Activated CD4-positive, alpha-beta T cell treated with anti-CD3 and anti-CD28 coated beads, Interleukin-2, amount 10 ng/mL, durations not matched to agents 7 days and 5 days (primary cell): ENCODE data around the gene MAP3K9. TPM values are rescaled to one million over a fixed set of nuclear protein-coding genes. Genes with fewer than 3 reads are reported as not detected.

Experiments
- CTCF ChIA-PET: fragments of 350-600 bp; sonication (Branson Sonifier 250); formaldehyde crosslinking; loops from one replicate; lab custom pipeline; 2021; ENCODE audit warnings: antibody characterized with exemption; lab: Charles Lee
- POLR2A ChIA-PET: fragments of 350-600 bp; sonication (Branson Sonifier 250); formaldehyde crosslinking; loops from one replicate; lab custom pipeline; 2021; ENCODE audit warnings: antibody characterized with exemption; lab: Charles Lee
- DNase-seq: peaks from one replicate; pipeline ENCODE4 v3.0.0-alpha.2; 2020
- H3K27ac Mint-ChIP-seq: one replicate; pipeline ENCODE4 v1.8.0; 2021; ENCODE audit warnings: mild to moderate bottlenecking, moderate library complexity, mixed read lengths
- H3K27me3 Mint-ChIP-seq: one replicate; pipeline ENCODE4 v1.8.0; 2021; ENCODE audit warnings: mixed read lengths
- H3K36me3 Mint-ChIP-seq: one replicate; pipeline ENCODE4 v1.8.0; 2021; ENCODE audit warnings: low read depth, mixed read lengths
- H3K4me1 Mint-ChIP-seq: one replicate; pipeline ENCODE4 v1.8.0; 2021; ENCODE audit warnings: mixed read lengths
- H3K4me3 Mint-ChIP-seq: one replicate; pipeline ENCODE4 v1.8.0; 2021; ENCODE audit warnings: mild to moderate bottlenecking, moderate library complexity, mixed read lengths
- H3K9me3 Mint-ChIP-seq: one replicate; pipeline ENCODE4 v1.8.0; 2021; ENCODE audit warnings: mixed read lengths
- total RNA-seq, 2 experiments: library from RNA; stranded (reverse); gene quantifications; one replicate each; pipeline ENCODE4 v1.2.3, GENCODE V29; 2021

MAP3K9 gene
- total RNA-seq, 2 experiments from 2014 or later = 4.8 TPM

- Mint-ChIP-seq H3K4me1 (peaks cover 12% of the 10 kb centered on the region), H3K27me3 (peaks cover 4% of the 10 kb centered on the region), H3K9me3 (no peaks in the 10 kb centered on the region), H3K27ac (no peak overlapping the region), H3K4me3 (no peak overlapping the region), H3K36me3 (no peaks in the 10 kb centered on the region)
- ChIA-PET CTCF (interaction anchor here (3.9 kb wide), 1 partner anchor 8 kb away, joined by 38 read pairs; no protein-coding TSS in a partner anchor), POLR2A (no interaction called here)
- no peak for DNase-seq
Observed at GRCh38 chr14:70811578-70811977, 2.3 kb upstream of the MAP3K9 start.

- H3K27me3 Mint-ChIP-seq = peaks cover 4% of the 10 kb centered on the region
- no peaks in the 10 kb centered on the region for H3K9me3 Mint-ChIP-seq
- CTCF ChIA-PET = interaction anchor here (2.8 to 3.9 kb wide), 2 partner anchors 9 to 96 kb away, joined by 11 to 38 read pairs; partner anchors contain the start of gene PCNX1
- POLR2A ChIA-PET = interaction anchor here (1.6 kb wide), 1 partner anchor 75 kb away, joined by 3 read pairs; no protein-coding TSS in a partner anchor
- no peak overlapping the region for H3K27ac Mint-ChIP-seq
- H3K36me3 Mint-ChIP-seq = no peaks in the 10 kb centered on the region
- DNase-seq = no peak
- no peak overlapping the region for H3K4me3 Mint-ChIP-seq
- H3K4me1 Mint-ChIP-seq = peaks cover 12% of the 10 kb centered on the region
Observed at GRCh38 chr14:70811050-70811449, 1.7 kb upstream of the MAP3K9 start.

GRCh38 chr14:70810621-70811020, 1.3 kb upstream of the MAP3K9 start:
- no peak overlapping the region for H3K4me3 Mint-ChIP-seq
- H3K27ac Mint-ChIP-seq = no peak overlapping the region
- POLR2A ChIA-PET = interaction anchor here (1.6 kb wide), 1 partner anchor 76 kb away, joined by 3 read pairs; no protein-coding TSS in a partner anchor
- H3K9me3 Mint-ChIP-seq = no peaks in the 10 kb centered on the region
- no peak for DNase-seq
- peaks cover 4% of the 10 kb centered on the region for H3K27me3 Mint-ChIP-seq
- CTCF ChIA-PET = interaction anchor here (2.8 to 3.9 kb wide), 2 partner anchors 9 to 96 kb away, joined by 11 to 38 read pairs; partner anchors contain the start of gene PCNX1
- H3K36me3 Mint-ChIP-seq = no peaks in the 10 kb centered on the region
- peaks cover 12% of the 10 kb centered on the region for H3K4me1 Mint-ChIP-seq

GRCh38 chr14:70808416-70809224, 693 bp downstream of the MAP3K9 start:
- peaks cover 9% of the 10 kb centered on the region for H3K4me1 Mint-ChIP-seq
- H3K27me3 Mint-ChIP-seq = peaks cover 4% of the 10 kb centered on the region
- POLR2A ChIA-PET = interaction anchor here (0.6 to 1.0 kb wide), 2 partner anchors 174 to 236 kb away, joined by 3 read pairs; no protein-coding TSS in a partner anchor
- H3K36me3 Mint-ChIP-seq = no peaks in the 10 kb centered on the region
- H3K4me3 Mint-ChIP-seq = peak overlapping the region; percentile 67
- peak overlapping the region; percentile 63 for H3K27ac Mint-ChIP-seq
- no peaks in the 10 kb centered on the region for H3K9me3 Mint-ChIP-seq
- DNase-seq = peak; percentile 46
- CTCF ChIA-PET = interaction anchor here (0.7 to 3.9 kb wide), 9 partner anchors 11 to 164 kb away, joined by 3 to 38 read pairs (median 4); partner anchors contain the start of gene PCNX1

GRCh38 chr14:70807898-70808415, 1.4 kb downstream of the MAP3K9 start:
- DNase-seq = peak; percentile 70
- H3K27ac Mint-ChIP-seq = peak overlapping the region; percentile 52
- ChIA-PET POLR2A (no interaction called here), CTCF (interaction anchor here (1.5 to 3.9 kb wide), 3 partner anchors 12 to 99 kb away, joined by 4 to 38 read pairs (median 11); partner anchors contain the start of gene PCNX1)
- H3K4me3 Mint-ChIP-seq = peak overlapping the region; percentile 67
- peaks cover 4% of the 10 kb centered on the region for H3K27me3 Mint-ChIP-seq
- no peaks in the 10 kb centered on the region for H3K9me3 Mint-ChIP-seq
- peaks cover 10% of the 10 kb centered on the region for H3K4me1 Mint-ChIP-seq
- no peaks in the 10 kb centered on the region for H3K36me3 Mint-ChIP-seq

GRCh38 chr14:70804556-70805162, 4.7 kb downstream of the MAP3K9 start:
- Mint-ChIP-seq H3K36me3 (no peaks in the 10 kb centered on the region), H3K4me3 (no peak overlapping the region), H3K4me1 (peaks cover 10% of the 10 kb centered on the region), H3K27ac (no peak overlapping the region), H3K27me3 (peaks cover 4% of the 10 kb centered on the region), H3K9me3 (no peaks in the 10 kb centered on the region)
- no peak for DNase-seq
- CTCF ChIA-PET = interaction anchor here (1.4 kb wide), 1 partner anchor 13 kb away, joined by 4 read pairs; no protein-coding TSS in a partner anchor
- POLR2A ChIA-PET = no interaction called here

GRCh38 chr14:70803321-70804310, 5.7 kb downstream of the MAP3K9 start:
- no peak for DNase-seq
- no peak overlapping the region for H3K4me3 Mint-ChIP-seq
- ChIA-PET POLR2A (no interaction called here), CTCF (interaction anchor here (0.6 to 1.4 kb wide), 2 partner anchors 14 to 152 kb away, joined by 4 to 6 read pairs; no protein-coding TSS in a partner anchor)
- no peaks in the 10 kb centered on the region for H3K9me3 Mint-ChIP-seq
- peaks cover 4% of the 10 kb centered on the region for H3K27me3 Mint-ChIP-seq
- no peak overlapping the region for H3K27ac Mint-ChIP-seq
- no peaks in the 10 kb centered on the region for H3K36me3 Mint-ChIP-seq
- H3K4me1 Mint-ChIP-seq = peaks cover 10% of the 10 kb centered on the region

- Mint-ChIP-seq H3K27ac (no peak overlapping the region), H3K4me1 (peaks cover 3% of the 10 kb centered on the region), H3K4me3 (no peak overlapping the region), H3K27me3 (peaks cover 3% of the 10 kb centered on the region), H3K9me3 (no peaks in the 10 kb centered on the region), H3K36me3 (no peaks in the 10 kb centered on the region)
- POLR2A ChIA-PET = no interaction called here
- CTCF ChIA-PET = no interaction called here
- DNase-seq = no peak
Observed at GRCh38 chr14:70802379-70802778, 6.9 kb downstream of the MAP3K9 start.

GRCh38 chr14:70801836-70802235, 7.5 kb downstream of the MAP3K9 start:
- Mint-ChIP-seq H3K36me3 (no peaks in the 10 kb centered on the region), H3K27me3 (peaks cover 1% of the 10 kb centered on the region), H3K4me3 (no peak overlapping the region), H3K9me3 (no peaks in the 10 kb centered on the region), H3K4me1 (peaks cover 2% of the 10 kb centered on the region), H3K27ac (no peak overlapping the region)
- POLR2A ChIA-PET = no interaction called here
- DNase-seq = no peak
- CTCF ChIA-PET = no interaction called here

GRCh38 chr14:70796551-70796950, 12.8 kb downstream of the MAP3K9 start:
- no peak for DNase-seq
- Mint-ChIP-seq H3K9me3 (no peaks in the 10 kb centered on the region), H3K27me3 (no peaks in the 10 kb centered on the region), H3K36me3 (no peaks in the 10 kb centered on the region), H3K4me1 (no peaks in the 10 kb centered on the region), H3K4me3 (no peak overlapping the region), H3K27ac (no peak overlapping the region)
- CTCF ChIA-PET = no interaction called here
- POLR2A ChIA-PET = no interaction called here

- Mint-ChIP-seq H3K4me3 (no peak overlapping the region), H3K27ac (no peak overlapping the region)
- POLR2A ChIA-PET = no interaction called here
Observed at GRCh38 chr14:70794294-70794693, 15.0 kb downstream of the MAP3K9 start.

GRCh38 chr14:70793637-70794036, 15.7 kb downstream of the MAP3K9 start:
- no peak overlapping the region for H3K27ac Mint-ChIP-seq
- no peak for DNase-seq
- POLR2A ChIA-PET = no interaction called here
- H3K9me3 Mint-ChIP-seq = no peaks in the 10 kb centered on the region
- no peaks in the 10 kb centered on the region for H3K36me3 Mint-ChIP-seq
- no peaks in the 10 kb centered on the region for H3K27me3 Mint-ChIP-seq
- H3K4me3 Mint-ChIP-seq = no peak overlapping the region
- H3K4me1 Mint-ChIP-seq = no peaks in the 10 kb centered on the region
- CTCF ChIA-PET = no interaction called here

More at GRCh38 chr14:70794294-70794693, 15.0 kb downstream of the MAP3K9 start:
- Mint-ChIP-seq H3K27me3 (no peaks in the 10 kb centered on the region), H3K4me1 (no peaks in the 10 kb centered on the region), H3K9me3 (no peaks in the 10 kb centered on the region), H3K36me3 (no peaks in the 10 kb centered on the region)
- CTCF ChIA-PET = no interaction called here
- no peak for DNase-seq
